Measurements from ENCODE around the gene KRT17. TPM values are rescaled to one million over a fixed set of nuclear protein-coding genes. Genes with fewer than 3 reads are reported as not detected.
A peak's percentile ranks its signal among the peaks of the same experiment; 100 is the strongest.

The KRT17 gene
- total and polyA plus RNA-seq, 9 of the 15 experiments (the other 6 are each of a cell fraction or from before 2014, with no cell fraction given), result 0.23 to 0.25 TPM; not detected in 7

GRCh38 chr17:41579484-41580243 is 44.7 kb downstream of the KRT17 start (continued):
- TF ChIP-seq PHB (CRISPR knock-in tag; IDR thresholded peaks at IDR 0.05) (no peak), ZNF41 (CRISPR knock-in tag; conservative IDR thresholded peaks at IDR 0.05) (peak; percentile 88), XRCC5 (IDR thresholded peaks at IDR 0.05; ENCODE audit: low read depth, low read length) (peak; percentile 49; the same call in 1 of the 2 replicates), TFAP4 (CRISPR knock-in tag; IDR thresholded peaks at IDR 0.05; ENCODE audit: borderline replicate concordance) (peak; percentile 55; the same call in 1 of the 2 replicates), ZFP36 (IDR thresholded peaks at IDR 0.05; ENCODE audit: low read depth, low read length, partially characterized antibody) (no peak), NRF1 (conservative IDR thresholded peaks at IDR 0.05 in 1 of 2, IDR thresholded peaks at IDR 0.05 in 1 of 2) (0 out of 4 replicates have a peak, but pooled peaks of 1 of the 2 experiments have one; percentile 22), RAD51 (IDR thresholded peaks at IDR 0.05; ENCODE audit: borderline replicate concordance, low read depth) (peak; percentile 81), ATF7 (IDR thresholded peaks at IDR 0.05) (peak; percentile 29; the same call in 1 of the 2 replicates), REST (IDR thresholded peaks at IDR 0.05; ENCODE audit: borderline replicate concordance) (peak; percentile 75), REST (CRISPR knock-in tag; IDR thresholded peaks at IDR 0.05; ENCODE audit: low read depth) (no peak)
- TF ChIP-seq, protein P1, sequence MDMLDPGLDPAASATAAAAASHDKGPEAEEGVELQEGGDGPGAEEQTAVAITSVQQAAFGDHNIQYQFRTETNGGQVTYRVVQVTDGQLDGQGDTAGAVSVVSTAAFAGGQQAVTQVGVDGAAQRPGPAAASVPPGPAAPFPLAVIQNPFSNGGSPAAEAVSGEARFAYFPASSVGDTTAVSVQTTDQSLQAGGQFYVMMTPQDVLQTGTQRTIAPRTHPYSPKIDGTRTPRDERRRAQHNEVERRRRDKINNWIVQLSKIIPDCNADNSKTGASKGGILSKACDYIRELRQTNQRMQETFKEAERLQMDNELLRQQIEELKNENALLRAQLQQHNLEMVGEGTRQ (CRISPR knock-in tag; IDR thresholded peaks at IDR 0.05), result peak; percentile 77
